NOMO-1 treated with DMSO at 0.1 percent for 48 hours (cell line): ENCODE measurements around the gene SPIC.
"Not testable (repeated sequence)": the region's sequence is repeated elsewhere in the genome, so short reads cannot be mapped to it uniquely, and the experiment has no call there.

Experiments
- DNase-seq: peaks from one replicate; lab custom pipeline; 2025; ENCODE audit not compliant: unreplicated experiment; lab: John Stamatoyannopoulos, UW

SPIC gene

DNA sequence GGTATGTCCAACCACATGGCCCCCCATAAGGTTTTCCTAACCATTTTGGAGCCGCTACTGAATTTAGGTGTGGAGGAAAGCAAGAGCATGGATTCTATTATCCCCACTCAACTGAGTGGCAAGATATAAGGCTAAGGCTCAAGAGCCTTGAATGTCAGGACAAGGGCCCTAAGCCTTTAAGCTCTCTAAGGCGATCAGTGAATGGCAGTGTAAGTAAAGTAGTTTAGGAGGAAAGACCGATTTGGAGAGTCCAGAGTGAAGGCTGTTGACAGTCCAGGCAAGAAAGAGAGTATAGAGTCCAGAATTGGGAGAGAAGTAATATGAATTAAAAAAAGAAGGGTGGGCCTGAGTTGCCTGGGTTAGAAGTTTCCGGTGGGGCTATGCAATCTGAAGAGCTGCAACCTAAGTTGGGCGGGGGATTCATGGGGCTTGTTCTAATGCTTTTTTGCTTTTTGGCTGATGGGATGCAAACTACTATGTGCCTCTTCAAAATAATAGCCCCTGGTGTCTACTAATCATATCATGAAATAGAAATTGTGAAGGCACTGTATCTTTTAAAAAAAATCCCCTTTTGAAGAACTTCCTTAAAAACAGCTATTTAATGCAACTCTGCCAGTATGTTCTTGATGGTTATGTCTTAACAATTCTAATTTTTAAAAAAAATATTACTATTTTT, at the start of gene SPIC:
SPIC (plus strand) TSS at position 626 of the 676 bp plus-strand sequence. CDS start 1,569 bp downstream, outside the sequence.
- no peak for DNase-seq

DNA sequence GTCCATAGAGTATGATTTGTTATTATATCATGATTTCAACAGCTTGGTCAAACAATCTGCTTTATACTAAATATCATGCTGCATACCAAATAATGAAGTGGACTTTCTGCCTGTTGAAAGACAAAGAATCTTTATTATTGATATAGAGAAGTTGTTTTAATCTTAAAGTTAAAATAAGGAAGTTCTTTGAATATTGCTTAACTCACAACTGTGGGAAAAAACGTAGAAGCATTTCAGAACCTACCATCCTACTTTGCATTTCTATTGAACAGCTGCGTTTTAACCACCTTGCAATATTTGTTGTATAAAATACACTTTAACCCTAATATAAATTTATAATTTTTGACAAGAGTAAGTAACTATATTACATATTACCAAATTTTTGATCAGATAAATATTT, 44.7 kb upstream of the SPIC start:
- DNase-seq, result peak; percentile 82

DNA sequence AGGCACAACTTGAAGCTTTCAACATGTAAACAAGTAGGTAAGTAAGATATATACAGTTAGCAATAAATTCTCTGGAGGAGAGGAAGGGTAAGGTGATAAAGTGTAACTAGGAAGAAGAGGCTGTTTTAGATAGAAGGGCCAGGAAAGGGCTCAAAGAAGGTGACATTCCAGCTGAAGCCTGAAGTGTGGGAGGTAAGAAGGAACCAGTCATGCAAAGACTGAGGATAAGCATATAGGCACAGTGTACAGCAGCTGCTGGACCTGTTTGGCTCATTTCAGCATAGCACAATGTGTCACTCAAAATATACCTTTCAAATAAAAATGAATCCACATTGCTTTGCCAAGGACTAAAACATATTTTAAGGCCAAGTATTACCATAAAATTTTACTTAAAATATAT, 39.0 kb upstream of the SPIC start:
- no peak for DNase-seq

DNA sequence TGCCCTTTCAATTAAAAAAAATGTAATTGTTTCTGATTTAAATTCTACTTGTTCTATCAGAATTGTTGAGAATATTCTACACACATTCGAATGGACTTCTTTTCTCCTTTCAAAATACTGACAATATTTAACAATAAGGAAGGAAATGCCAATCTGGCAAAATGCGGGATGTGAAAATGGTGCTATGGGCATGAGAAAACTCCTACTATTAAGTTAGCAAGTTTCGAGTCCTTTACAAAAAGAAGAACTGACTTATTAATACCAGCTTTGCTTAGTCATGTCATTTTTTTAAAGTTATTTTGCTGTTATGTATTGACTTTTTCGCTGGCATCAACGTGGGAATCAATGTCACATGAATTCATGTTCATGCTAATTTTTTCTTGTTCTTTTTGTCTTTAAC, 35.9 kb upstream of the SPIC start:
- peak; percentile 61 for DNase-seq

DNA sequence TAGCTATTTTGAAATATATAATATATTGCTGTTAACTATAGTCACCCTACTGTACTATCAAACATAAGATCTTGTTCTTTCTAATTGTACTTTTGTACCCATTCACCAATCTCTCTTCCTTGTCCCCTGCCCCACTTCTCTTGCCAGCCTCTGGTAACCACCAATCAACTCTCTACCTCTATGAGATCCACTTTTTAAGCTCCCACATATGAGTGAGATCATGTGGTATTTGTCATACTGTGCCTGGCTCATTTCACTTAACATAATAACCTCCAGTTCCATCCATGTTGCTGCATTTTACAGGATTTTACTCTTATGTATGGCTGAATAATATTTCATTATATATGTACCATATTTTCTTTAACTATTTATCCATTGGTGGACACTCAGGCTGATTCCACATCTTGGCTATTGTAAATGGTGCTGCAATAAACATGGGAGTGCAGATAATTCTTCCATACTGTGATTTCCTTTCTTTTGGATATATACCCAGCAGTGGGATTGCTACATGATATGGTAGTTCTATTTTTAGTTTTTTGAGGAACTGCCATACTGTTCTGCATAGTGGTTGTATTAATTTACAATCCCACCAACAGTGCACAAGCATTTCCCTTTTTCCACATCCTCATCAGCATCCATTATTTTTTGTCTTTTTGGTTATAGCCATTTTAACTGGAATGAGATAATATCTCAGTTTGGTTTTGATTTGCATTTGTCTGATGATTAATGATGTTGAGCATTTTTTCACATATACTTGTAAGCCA, 33.5 kb upstream of the SPIC start:
- peak; percentile 32 for DNase-seq

DNA sequence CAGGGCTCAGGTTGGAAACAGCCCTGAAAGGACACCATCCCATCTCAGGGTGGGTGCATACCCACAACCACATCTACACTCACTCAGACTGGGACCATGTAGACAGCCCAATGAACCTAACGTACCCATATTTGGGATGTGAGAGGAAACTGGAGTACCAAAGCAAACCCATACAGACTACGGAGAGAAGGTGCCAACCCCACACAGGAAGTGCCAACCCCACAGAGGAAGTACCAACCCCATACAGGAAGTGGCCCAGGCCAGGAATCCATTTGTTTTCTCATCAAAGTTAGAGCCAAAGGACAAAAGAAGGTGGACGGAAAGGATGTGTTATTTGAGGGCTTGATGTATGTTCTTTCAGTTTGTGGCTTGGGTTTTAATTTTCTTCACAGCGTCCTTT, 19.5 kb upstream of the SPIC start:
- no peak for DNase-seq

DNA sequence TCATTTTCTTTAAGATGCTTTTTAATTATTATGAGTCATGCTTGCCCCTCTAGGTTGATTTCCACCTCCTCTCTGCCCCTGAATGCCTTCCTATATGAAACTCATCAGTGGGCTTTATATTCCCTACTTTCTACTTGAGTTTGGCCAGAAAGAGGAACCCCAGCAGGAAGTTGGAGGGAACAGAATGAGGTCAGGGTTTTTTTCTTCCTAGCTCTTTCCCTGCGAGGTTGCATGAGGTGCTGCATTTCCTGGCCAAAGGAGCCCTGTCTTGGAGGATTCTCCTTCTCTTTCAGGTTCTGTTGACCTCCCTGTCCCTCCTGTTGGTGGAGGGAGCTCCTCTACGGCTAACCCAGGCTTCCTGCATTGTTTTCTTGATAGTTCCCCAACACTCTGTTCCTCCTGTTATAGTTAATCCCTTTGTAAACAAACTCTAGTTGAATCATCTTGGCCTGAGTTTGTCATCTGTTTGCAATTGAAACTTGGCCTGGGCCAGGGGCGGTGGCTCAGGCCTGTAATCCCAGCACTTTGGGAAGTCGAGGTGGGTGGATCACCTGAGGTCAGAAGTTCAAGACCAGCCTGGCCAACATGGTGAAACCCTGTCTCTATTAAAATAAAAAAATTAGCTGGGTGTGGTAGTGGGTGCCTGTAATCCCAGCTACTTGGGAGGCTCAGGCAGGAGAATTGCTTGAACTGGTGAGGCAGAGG, 15.3 kb upstream of the SPIC start:
- DNase-seq, result no peak

DNA sequence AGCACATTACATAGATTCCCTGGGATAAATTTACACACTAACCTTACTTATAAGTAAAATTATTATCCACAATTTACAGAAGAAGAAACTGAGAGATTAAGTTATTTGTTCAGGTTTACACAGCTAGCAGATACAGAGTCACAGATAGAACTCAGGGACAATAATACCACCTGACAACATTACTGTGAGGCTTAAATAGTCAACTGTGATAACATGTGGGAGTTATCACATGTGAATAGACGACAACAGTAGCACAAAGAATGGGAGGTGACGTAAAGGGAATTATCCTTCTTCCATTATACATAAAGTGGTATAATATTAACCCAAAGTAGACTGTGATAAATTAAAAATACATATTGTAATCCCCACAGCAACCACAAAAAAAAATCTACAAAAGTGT, 6.2 kb upstream of the SPIC start:
- DNase-seq, result no peak

DNA sequence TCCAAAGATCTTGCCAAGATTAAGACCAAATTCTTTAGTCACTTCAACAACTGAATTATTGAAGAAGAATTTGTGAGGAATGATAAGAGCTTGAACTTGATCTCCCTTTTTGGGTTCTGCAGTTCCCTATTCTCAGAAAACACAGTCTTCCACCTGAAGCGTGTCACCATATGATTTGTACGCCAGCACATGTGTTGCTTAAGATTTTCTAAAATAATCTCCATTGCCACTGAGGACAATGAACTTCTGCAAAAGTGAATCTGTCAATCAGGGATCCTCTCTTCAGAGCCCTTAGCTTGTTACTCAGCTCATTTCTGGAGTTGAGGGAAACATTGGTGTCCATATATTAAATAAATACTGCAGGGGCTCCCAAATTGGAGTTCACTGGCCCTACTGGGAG, 4.2 kb upstream of the SPIC start:
- DNase-seq, result peak; percentile 83

DNA sequence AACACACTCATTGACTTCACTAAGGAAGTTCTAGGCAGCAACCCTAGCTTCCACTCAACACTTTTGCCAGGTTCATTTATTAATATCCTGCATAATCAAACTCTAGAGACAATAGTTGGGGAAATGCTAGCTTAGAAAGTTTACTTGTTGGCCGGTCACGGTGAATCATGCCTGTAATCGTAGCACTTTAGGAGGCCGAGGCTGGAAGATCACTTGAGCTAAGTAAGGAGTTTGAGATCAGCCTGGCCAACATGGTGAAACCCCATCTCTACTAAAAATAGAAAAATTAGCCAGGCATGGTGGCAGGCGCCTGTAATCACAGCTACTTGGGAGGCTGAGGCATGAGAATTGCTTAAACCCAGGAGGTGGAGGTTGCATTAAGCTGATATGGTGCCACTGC, 3.3 kb upstream of the SPIC start:
- not testable (repeated sequence) for DNase-seq

DNA sequence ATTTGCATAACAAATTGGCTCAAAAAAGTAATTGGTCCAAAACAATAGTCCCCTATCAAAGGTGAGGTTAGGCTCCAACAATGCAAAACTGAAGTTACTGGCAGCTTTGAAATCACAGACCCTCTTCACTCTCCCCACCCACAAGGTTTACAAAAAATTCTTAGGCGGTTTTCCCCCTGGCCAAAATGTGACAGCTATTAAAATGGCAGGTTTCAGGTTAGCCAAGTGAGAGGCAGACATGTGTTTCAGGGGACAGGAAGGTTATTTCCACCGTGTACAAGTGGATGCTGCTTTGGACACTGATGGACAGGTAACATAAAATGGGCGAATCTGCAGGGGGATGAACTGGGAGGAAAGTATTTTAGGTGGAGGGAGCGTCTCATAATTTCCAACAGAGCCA, 888 bp upstream of the SPIC start:
- no peak for DNase-seq

DNA sequence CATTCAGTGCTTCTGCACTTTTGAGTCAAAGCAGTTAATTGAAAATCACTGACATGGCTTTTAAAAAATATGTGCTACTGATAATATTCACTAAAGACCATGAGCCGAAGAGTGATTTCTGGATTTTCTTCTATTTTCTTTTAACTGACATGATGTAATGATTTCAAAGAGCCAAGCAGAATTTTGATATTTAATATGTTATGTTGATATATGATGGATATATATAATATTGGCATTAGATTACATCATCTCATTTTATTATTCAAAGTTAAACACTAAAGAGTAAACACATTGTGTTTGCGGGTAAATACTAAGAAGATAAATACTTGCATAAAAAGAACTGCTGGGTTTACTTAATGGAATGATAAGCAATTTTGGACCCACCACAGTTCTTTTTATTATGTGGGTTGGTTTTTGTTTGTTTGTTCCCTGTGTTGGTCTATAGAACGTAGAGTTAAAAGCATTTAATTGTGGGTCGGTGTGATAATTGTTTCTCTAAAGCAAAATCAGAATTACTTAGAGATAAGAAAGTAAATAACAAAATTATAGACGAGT, 692 bp downstream of the SPIC start:
- DNase-seq, result no peak

DNA sequence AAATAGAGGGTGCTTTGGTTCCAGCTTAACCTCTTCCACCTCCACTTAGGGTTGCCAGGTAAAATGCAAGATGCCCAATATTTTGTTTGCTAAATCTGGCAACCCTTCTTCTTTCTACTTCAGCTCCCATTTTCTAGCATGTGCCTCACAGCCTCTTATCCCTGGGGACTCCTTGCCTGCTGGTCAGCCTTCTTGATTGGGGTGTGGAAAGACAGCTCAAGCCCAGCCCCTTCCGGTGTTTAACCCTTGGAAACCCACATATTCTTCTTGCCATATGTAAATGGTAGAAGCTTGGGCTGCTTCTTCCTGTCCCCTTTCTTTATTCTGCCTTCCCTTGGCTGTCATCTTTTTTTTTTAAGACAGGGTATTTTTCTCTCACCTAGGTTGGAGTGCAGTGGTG, 5.7 kb downstream of the SPIC start:
- no peak for DNase-seq

DNA sequence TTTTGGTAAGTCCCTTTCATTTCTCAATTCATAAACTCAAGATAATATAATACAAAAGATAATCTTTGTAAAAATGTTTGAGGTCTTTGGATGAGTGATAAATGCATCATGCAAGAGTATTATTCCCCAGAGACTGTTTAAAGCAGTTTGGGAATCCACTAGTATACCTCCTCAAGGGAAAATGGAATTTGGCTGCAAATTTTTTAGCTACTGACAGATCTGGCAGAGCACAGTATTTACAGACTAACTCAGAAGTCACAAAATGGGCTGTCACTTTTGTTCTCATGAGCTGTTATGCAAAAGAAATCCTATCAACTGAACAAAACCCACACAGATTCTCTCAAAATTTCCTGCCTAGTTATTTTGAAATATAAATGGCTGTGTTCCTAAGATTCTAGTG, 9.9 kb downstream of the SPIC start:
- no peak for DNase-seq

DNA sequence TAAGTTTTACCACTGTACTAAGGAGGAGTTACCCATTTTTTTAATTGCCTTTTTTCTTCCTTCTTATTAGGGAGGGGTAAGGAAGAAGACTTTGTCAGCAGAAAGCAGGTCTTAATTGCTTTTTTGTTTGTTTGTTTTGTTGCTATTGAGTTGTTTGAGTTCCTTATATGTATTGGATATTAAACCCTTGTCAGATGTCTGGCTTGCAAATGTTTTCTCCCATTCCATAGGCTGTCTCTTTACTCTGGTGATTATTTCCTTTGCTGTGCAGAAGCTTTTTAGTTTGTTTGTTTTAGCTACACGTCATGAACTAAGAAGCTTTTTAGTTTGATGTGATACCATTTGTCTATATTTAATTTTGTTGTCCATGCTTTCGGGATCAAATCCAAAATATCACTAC, 13.3 kb downstream of the SPIC start:
- no peak for DNase-seq

DNA sequence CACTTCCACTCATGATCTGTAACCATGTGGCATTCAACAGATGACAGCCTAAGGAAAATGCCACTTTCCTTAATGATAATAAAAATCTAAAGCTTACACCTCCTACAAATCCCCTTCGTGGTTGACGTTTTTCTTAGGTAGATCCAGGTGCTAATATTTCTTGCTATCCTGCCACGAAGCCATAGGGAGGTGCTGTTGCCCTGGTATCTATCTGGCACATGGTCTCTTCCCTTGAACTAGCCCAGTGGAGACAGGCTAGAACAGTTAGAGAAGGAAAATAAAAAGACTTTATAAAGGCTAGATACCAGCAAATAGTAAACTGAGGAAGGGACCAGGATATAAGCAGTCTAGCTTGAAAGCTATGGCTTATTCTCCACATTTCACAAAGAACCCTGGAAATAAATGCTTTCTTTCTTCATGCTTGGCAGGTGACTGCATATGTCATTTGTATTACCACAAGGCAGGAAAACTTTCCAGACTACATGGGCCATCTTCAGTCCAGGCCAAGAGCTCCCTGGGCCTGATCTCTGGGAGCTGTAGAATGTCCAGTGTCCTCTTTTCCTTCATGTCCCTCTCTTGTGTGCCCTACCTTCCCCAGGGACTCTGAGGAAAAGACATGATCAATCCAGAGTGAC, 15.3 kb downstream of the SPIC start:
- DNase-seq, result peak; percentile 23

DNA sequence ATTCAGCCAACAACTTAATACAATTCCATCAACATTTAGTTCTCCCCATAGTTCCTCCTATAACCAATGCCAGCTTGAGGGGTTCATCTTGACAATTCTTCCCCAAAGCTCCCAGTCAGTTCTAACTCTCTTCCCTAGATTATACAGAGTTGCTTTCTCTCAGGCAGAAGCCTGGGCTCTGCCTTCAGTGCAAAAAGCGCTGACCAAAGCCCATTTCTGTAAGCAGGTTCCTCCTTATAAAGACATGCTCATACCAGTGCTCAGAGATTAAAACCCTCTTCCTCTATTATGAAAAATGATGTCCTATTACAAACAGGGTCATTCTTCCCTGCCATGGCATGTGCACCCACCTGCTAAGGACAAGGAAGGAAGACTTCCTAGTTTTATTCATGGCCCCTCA, 16.2 kb downstream of the SPIC start:
- DNase-seq, result no peak

DNA sequence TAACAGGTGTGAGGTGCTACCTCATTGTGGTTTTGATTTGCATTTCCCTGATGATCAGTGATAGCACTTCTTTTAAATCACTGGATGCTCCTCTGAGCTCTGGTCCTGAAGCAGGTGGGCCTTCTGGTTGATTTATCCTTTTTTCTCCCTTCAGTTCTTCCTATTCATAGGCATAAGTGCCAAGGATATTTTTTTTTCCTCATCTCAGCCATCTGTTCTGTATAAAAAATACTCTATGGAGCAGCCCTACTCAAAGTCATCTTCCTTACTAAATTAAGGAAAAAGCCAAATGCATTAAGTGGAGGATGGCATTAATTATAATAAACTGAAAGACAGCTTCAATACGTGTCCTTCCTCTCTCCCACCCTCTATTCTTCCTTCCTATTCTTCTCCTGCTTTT, 18.4 kb downstream of the SPIC start:
- DNase-seq, result no peak

DNA sequence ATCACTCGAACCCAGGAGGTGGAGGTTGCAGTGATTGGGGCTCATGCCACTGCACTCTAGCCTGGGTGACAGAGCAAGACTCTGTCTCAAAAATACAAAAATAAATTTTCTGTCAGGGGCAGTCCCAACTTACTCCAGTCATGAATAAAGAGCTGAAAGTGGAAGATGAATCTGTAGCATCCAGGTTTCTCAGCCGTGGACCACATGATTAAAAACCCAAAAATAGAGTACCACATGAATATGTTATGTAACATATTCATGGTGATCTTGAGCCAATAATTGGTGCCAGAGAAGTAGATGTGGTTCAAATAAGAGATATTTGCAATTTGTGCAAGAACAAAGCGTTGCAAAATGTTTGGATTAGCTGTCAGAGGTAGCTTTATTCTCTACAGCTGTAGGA, 23.1 kb downstream of the SPIC start:
- no peak for DNase-seq

DNA sequence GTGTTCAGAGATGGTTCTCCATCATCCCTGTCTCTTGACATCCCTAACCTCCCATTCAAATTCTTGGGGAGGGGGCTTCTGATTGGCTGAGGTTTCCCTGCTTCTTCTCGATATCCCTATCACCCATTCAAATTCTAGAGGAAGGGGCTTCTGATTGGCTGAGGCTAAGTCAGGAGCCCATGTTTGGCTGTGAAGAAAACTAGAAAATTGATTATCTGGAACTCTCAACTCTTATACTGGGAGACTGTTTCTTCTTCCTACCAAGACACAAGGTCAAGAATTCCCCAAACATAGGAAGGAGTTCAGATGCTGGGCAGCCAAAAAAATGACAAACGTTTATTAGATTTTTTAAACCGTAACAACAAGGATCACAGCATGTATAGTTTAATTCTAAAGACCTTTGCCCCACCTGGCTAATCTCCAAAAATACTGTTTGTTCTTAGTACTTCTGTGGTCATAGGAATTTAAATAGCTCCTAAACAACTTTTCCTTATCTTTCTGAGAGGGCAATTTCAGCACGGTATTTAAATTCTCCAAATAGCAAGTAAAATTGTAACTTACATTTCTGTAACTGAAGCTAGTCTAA, 26.4 kb downstream of the SPIC start:
- DNase-seq, result no peak

DNA sequence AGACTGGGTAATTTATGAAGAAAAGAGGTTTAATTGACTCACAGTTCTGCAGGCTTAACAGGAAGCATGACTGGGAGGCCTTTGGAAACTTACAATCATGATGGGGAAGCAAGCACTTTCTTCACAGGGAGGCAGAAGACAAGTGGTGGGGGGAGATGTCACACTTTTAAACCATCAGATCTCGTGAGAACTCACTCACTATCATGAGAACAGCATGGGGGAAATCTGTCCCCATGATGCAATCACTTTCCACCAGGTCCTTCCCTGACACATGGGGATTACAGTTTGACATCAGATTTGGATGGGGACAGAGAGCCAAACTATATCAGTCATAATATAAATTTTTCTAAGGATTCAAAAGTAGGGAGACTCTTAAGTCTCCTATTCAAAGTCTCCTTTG, 46.0 kb downstream of the SPIC start:
- DNase-seq, result no peak
